Measurements from ENCODE around the gene EFS.
"Not testable (repeated sequence)": the region's sequence is repeated elsewhere in the genome, so short reads cannot be mapped to it uniquely, and the experiment has no call there.

EFS gene

GRCh38 chr14:23388996-23389395, 24.0 kb upstream of the EFS start:
- in situ Hi-C loops (cut with HindIII; ENCODE audit: low sequenced_read_pairs) = no loop called here
- no peak for DNase-seq (ENCODE audit: low read depth, low spot score)
- TF ChIP-seq CTCF (IDR thresholded peaks at IDR 0.05; ENCODE audit: low read depth, low read length) = no peak
- H3K4me3 ChIP-seq (ENCODE audit: low read depth, low read length) = no peak overlapping the region

GRCh38 chr14:23387916-23388882, 23.2 kb upstream of the EFS start:
- no peak overlapping the region for H3K4me3 ChIP-seq (ENCODE audit: low read depth, low read length)
- TF ChIP-seq CTCF (IDR thresholded peaks at IDR 0.05; ENCODE audit: low read depth, low read length) = no peak
- in situ Hi-C loops (cut with HindIII; ENCODE audit: low sequenced_read_pairs) = no loop called here
- no peak for DNase-seq (ENCODE audit: low read depth, low spot score)

GRCh38 chr14:23386999-23387398, 22.0 kb upstream of the EFS start:
- H3K4me3 ChIP-seq (ENCODE audit: low read depth, low read length) = no peak overlapping the region
- DNase-seq (ENCODE audit: low read depth, low spot score) = no peak
- no peak for TF ChIP-seq CTCF (IDR thresholded peaks at IDR 0.05; ENCODE audit: low read depth, low read length)
- in situ Hi-C loops (cut with HindIII; ENCODE audit: low sequenced_read_pairs) = no loop called here

- in situ Hi-C loops (cut with HindIII; ENCODE audit: low sequenced_read_pairs); H3K4me3 ChIP-seq (ENCODE audit: low read depth, low read length); DNase-seq (ENCODE audit: low read depth, low spot score): not testable (repeated sequence)
Measured at GRCh38 chr14:23386266-23386657, 21.3 kb upstream of the EFS start.

- no peak for TF ChIP-seq CTCF (IDR thresholded peaks at IDR 0.05; ENCODE audit: low read depth, low read length)
- in situ Hi-C loops (cut with HindIII; ENCODE audit: low sequenced_read_pairs) = no loop called here
- H3K4me3 ChIP-seq (ENCODE audit: low read depth, low read length) = no peak overlapping the region
- DNase-seq (ENCODE audit: low read depth, low spot score) = no peak
Measured at GRCh38 chr14:23385642-23386265, 20.8 kb upstream of the EFS start.

GRCh38 chr14:23385244-23385641, 20.3 kb upstream of the EFS start:
- in situ Hi-C loops (cut with HindIII; ENCODE audit: low sequenced_read_pairs) = no loop called here
- no peak for DNase-seq (ENCODE audit: low read depth, low spot score)
- no peak overlapping the region for H3K4me3 ChIP-seq (ENCODE audit: low read depth, low read length)
- no peak for TF ChIP-seq CTCF (IDR thresholded peaks at IDR 0.05; ENCODE audit: low read depth, low read length)
